IMR-90 (cell line): ENCODE data around the gene CENPA. TPM values are rescaled to one million over a fixed set of nuclear protein-coding genes. Genes with fewer than 3 reads are reported as not detected.

Experiments
- ATAC-seq: fragments of 200-7000 bp; cut with Tn5 transposase; 2 replicates; pipeline ENCODE4 v1.9.1; 2020; ENCODE audit warnings: low read depth, mild to moderate bottlenecking, moderate library complexity
- BruUV-seq: library from RNA; stranded (reverse); fragments of 400-500 nt; replicated peaks from 2 replicates; lab custom pipeline; 2021; lab: Mats Ljungman, UMichigan
- CTCF ChIA-PET: fragments of 300-600 bp; formaldehyde crosslinking; extraction: SDS; loops from one replicate; lab custom pipeline; 2021; ENCODE audit warnings: antibody characterized with exemption; lab: Yijun Ruan, JAX
- POLR2A ChIA-PET: fragments of 300-600 bp; sonication (Branson Sonifier 250); formaldehyde crosslinking; loops from one replicate; lab custom pipeline; 2022; ENCODE audit warnings: antibody characterized with exemption; ENCODE audit not compliant: unreplicated experiment; lab: Charles Lee
- DNase-seq: peaks from one replicate; pipeline ENCODE4 v3.0.0; 2013
- H2AFZ ChIP-seq: replicated peaks from 2 replicates; pipeline ENCODE3; 2013; ENCODE audit warnings: low read length, mild to moderate bottlenecking; ENCODE audit not compliant: poor library complexity
- H2AK5ac ChIP-seq: 2 replicates; pipeline ENCODE4 v1.6.1; 2013; ENCODE audit warnings: low read depth, low read length, inconsistent platforms
- H2AK9ac ChIP-seq: replicated peaks from 2 replicates; pipeline ENCODE3; 2013; ENCODE audit warnings: mild to moderate bottlenecking, low read depth, low read length, moderate library complexity; ENCODE audit not compliant: poor library complexity
- H2BK120ac ChIP-seq: 2 replicates; pipeline ENCODE4 v1.6.1; 2013; ENCODE audit warnings: low read depth, low read length, inconsistent platforms
- H2BK15ac ChIP-seq: 3 replicates; pipeline ENCODE4 v1.6.1; 2013; ENCODE audit warnings: low read depth, low read length, inconsistent platforms
- H2BK20ac ChIP-seq: 2 replicates; pipeline ENCODE4 v1.6.1; 2013; ENCODE audit warnings: low read depth, mild to moderate bottlenecking, inconsistent platforms, low read length, moderate library complexity
- H2BK5ac ChIP-seq: 2 replicates; pipeline ENCODE4 v1.6.1; 2013; ENCODE audit warnings: mild to moderate bottlenecking, low read depth, low read length, inconsistent platforms; ENCODE audit not compliant: poor library complexity, severe bottlenecking
- H3K14ac ChIP-seq: replicated peaks from 2 replicates; pipeline ENCODE4 v1.6.1; 2013; ENCODE audit warnings: low read depth, low read length, inconsistent platforms
- H3K18ac ChIP-seq: 2 replicates; pipeline ENCODE4 v1.6.1; 2013; ENCODE audit warnings: low read depth, low read length, control low read depth
- H3K23ac ChIP-seq: 2 replicates; pipeline ENCODE4 v1.6.1; 2013; ENCODE audit warnings: low read depth, low read length, inconsistent platforms
- H3K27ac ChIP-seq: 2 replicates; pipeline ENCODE4 v1.5.1; 2013; ENCODE audit warnings: mild to moderate bottlenecking, control low read depth, low read length; ENCODE audit not compliant: insufficient read depth
- H3K27me3 ChIP-seq: 2 replicates; pipeline ENCODE4 v1.6.1; 2013; ENCODE audit warnings: low read length; ENCODE audit not compliant: control insufficient read depth, insufficient read depth
- H3K36me3 ChIP-seq: 2 replicates; pipeline ENCODE4 v1.6.1; 2013; ENCODE audit warnings: low read length, mixed read lengths; ENCODE audit not compliant: control insufficient read depth, insufficient read depth
- H3K4ac ChIP-seq: 2 replicates; pipeline ENCODE4 v1.6.1; 2013; ENCODE audit warnings: low read depth, low read length, inconsistent platforms
- H3K4me1 ChIP-seq: 2 replicates; pipeline ENCODE4 v1.6.1; 2013; ENCODE audit warnings: low read length, mixed read lengths; ENCODE audit not compliant: control insufficient read depth, insufficient read depth
- H3K4me2 ChIP-seq: 2 replicates; pipeline ENCODE4 v1.6.1; 2013; ENCODE audit warnings: low read depth, mild to moderate bottlenecking, control low read depth, low read length, moderate library complexity
- H3K4me3 ChIP-seq: 2 replicates; pipeline ENCODE4 v1.5.1; 2013; ENCODE audit warnings: low read depth, mild to moderate bottlenecking, control low read depth, low read length, moderate library complexity; ENCODE audit not compliant: insufficient read depth
- H3K56ac ChIP-seq: 2 replicates; pipeline ENCODE4 v1.6.1; 2013; ENCODE audit warnings: low read length, inconsistent platforms; ENCODE audit not compliant: insufficient read depth; ENCODE audit errors: extremely low read depth
- H3K79me1 ChIP-seq, 2 experiments: 2 replicates each; pipeline ENCODE4 v1.6.1; 2013; ENCODE audit warnings: low read length in 2 of 2, inconsistent platforms in 1 of 2, low read depth in 1 of 2
- H3K9ac ChIP-seq: 2 replicates; pipeline ENCODE4 v1.6.1; 2013; ENCODE audit warnings: low read depth, low read length, control low read depth
- H3K9me1 ChIP-seq: 2 replicates; pipeline ENCODE4 v1.6.1; 2013; ENCODE audit warnings: low read length, inconsistent platforms; ENCODE audit not compliant: insufficient read depth
- H3K9me3 ChIP-seq: 2 replicates; pipeline ENCODE4 v1.6.1; 2013; ENCODE audit warnings: low read length; ENCODE audit not compliant: control insufficient read depth, insufficient read depth
- H4K20me1 ChIP-seq: 2 replicates; pipeline ENCODE4 v1.6.1; 2013; ENCODE audit warnings: low read length, inconsistent platforms; ENCODE audit not compliant: insufficient read depth
- H4K5ac ChIP-seq: 2 replicates; pipeline ENCODE4 v1.6.1; 2013; ENCODE audit warnings: mild to moderate bottlenecking, low read depth, low read length, control low read depth
- H4K8ac ChIP-seq, 2 experiments: 2 replicates each; pipeline ENCODE4 v1.6.1; 2013; ENCODE audit warnings: low read depth in 2 of 2, low read length in 2 of 2, control low read depth in 1 of 2, inconsistent platforms in 1 of 2
- H4K91ac ChIP-seq: 2 replicates; pipeline ENCODE4 v1.6.1; 2013; ENCODE audit warnings: low read depth, low read length, inconsistent platforms; ENCODE audit not compliant: insufficient read depth
- BHLHE40 ChIP-seq: fragments of 150-350 bp; IDR thresholded peaks from 2 replicates; pipeline ENCODE4 v1.6.1; 2016; ENCODE audit warnings: mild to moderate bottlenecking, low read depth, low read length
- CEBPB ChIP-seq: IDR thresholded peaks from 2 replicates; pipeline ENCODE4 v1.6.1; 2012; ENCODE audit warnings: low read depth, low read length, improper control_type of control experiment
- CHD1 ChIP-seq: IDR thresholded peaks from 2 replicates; pipeline ENCODE4 v1.6.1; 2012; ENCODE audit warnings: low read depth, low read length, improper control_type of control experiment
- FOS ChIP-seq: fragments of 150-350 bp; IDR thresholded peaks from 2 replicates; pipeline ENCODE4 v1.6.1; 2016; ENCODE audit warnings: low read depth, low read length
- MAFK ChIP-seq: IDR thresholded peaks from 2 replicates; pipeline ENCODE4 v1.6.1; 2012; ENCODE audit warnings: low read depth, low read length, improper control_type of control experiment
- MAZ ChIP-seq: IDR thresholded peaks from 2 replicates; pipeline ENCODE4 v1.6.1; 2012; ENCODE audit warnings: low read depth, mild to moderate bottlenecking, low read length, improper control_type of control experiment, moderate library complexity, borderline replicate concordance
- MXI1 ChIP-seq: IDR thresholded peaks from 2 replicates; pipeline ENCODE4 v1.6.1; 2012; ENCODE audit warnings: low read depth, mild to moderate bottlenecking, low read length, moderate library complexity, borderline replicate concordance
- NFE2L2 ChIP-seq: fragments of 150-350 bp; IDR thresholded peaks from 2 replicates; pipeline ENCODE4 v1.6.1; 2016; ENCODE audit warnings: low read depth, mild to moderate bottlenecking, low read length
- POLR2A ChIP-seq: IDR thresholded peaks from 2 replicates; pipeline ENCODE4 v1.6.1; 2012; ENCODE audit warnings: mild to moderate bottlenecking, low read depth, low read length
- RAD21 ChIP-seq: IDR thresholded peaks from 2 replicates; pipeline ENCODE4 v1.6.1; 2012; ENCODE audit warnings: low read length, improper control_type of control experiment
- RFX5 ChIP-seq: IDR thresholded peaks from 2 replicates; pipeline ENCODE4 v1.8.0; 2012; ENCODE audit warnings: low read depth, mild to moderate bottlenecking, low read length, moderate library complexity
- SMC3 ChIP-seq: fragments of 150-350 bp; IDR thresholded peaks from 2 replicates; pipeline ENCODE4 v1.6.1; 2016; ENCODE audit warnings: low read depth, mild to moderate bottlenecking, antibody characterized with exemption, low read length, moderate library complexity
- WGBS, 2 experiments: methylation state at CpG; one replicate each; pipeline versions ENCODE4 v1.1.5 to v1.1.7; 2013; ENCODE audit warnings: missing lambda C conversion rate in 2 of 2; ENCODE audit not compliant: insufficient read length in 1 of 2; ENCODE audit errors: extremely low coverage in 2 of 2; 5-methylcytosine and 5-hydroxymethylcytosine counted together
- dilution Hi-C: fragments of 300-500 bp; cut with HindIII; formaldehyde crosslinking; loops from one replicate; pipeline ENCODE4 v1.14.3; 2018; ENCODE audit warnings: low sequenced_read_pairs; ENCODE audit not compliant: unreplicated experiment
- in situ Hi-C: fragments of 300-500 bp; cut with MboI; formaldehyde crosslinking; loops from 3 replicates; pipeline ENCODE4 v1.14.3; 2019; ENCODE audit warnings: low sequenced_read_pairs, inconsistent platforms, mixed read lengths
- intact Hi-C: fragments of 100-400 bp; cut with micrococcal nuclease; formaldehyde crosslinking; loops from 2 replicates; pipeline ENCODE4 v1.10.0; 2022
- polyA plus RNA-seq, 3 experiments: library from polyadenylated mRNA; depleted of rRNA; stranded (reverse); fragments of >200 nt; gene quantifications; 2 replicates each; pipeline ENCODE4 v1.2.3, GENCODE V29; 2012; ENCODE audit warnings: low replicate concordance in 1 of 3
- total RNA-seq: library from RNA; depleted of rRNA; stranded (reverse); fragments of >200 nt; gene quantifications from 2 replicates; pipeline ENCODE4 v1.2.3, GENCODE V29; 2012
- TF ChIP-seq, protein P1 (sequence below): fragments of 150-350 bp; IDR thresholded peaks from 2 replicates; pipeline ENCODE4 v1.6.1; 2017; ENCODE audit warnings: mild to moderate bottlenecking, antibody characterized with exemption, low read length, low read depth
- TF ChIP-seq, protein P2 (sequence below): conservative IDR thresholded peaks from 2 replicates; pipeline ENCODE4 v1.5.1; 2012; ENCODE audit warnings: mild to moderate bottlenecking, low read depth, low read length, improper control_type of control experiment

CENPA gene
- total and polyA plus RNA-seq, 2 of the 4 experiments (the other 2 are of a cell fraction), result 7.7 to 14.9 TPM

DNA sequence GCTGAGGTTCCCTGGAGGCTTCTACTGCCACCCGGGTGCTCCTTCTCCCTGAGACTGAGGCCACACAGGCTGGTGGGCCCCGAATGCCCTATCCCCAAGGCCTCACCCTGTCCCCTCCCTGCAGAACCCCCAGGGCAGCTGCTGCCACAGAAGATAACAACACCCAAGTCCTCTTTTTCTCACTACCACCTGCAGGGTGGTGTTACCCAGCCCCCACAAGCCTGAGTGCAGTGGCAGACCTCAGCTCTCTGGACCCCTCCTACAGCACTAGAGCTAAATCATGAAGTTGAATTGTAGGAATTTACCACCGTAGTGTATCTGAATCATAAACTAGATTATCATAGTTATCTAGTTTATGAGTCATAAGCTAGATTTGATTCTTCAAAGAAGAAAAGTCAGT, 7.3 kb upstream of the CENPA start:
- Histone ChIP-seq H4K8ac (no peak overlapping the region), H4K91ac (no peak overlapping the region), H3K18ac (no peak overlapping the region), H3K79me1 (peaks cover 16 to 32% of the 10 kb centered on the region in 2 experiments; a peak in 3 of 4 replicates), H3K9ac (no peak overlapping the region), H2BK15ac (no peak overlapping the region), H3K9me1 (peaks cover 15% of the 10 kb centered on the region), H3K4me3 (no peak overlapping the region), H3K4ac (no peak overlapping the region), H2AFZ (no peak overlapping the region), H4K20me1 (peaks cover 27% of the 10 kb centered on the region), H2BK5ac (no peak overlapping the region), H2AK9ac (no peak overlapping the region), H2AK5ac (no peak overlapping the region), H3K9me3 (no peaks in the 10 kb centered on the region), H3K27me3 (no peaks in the 10 kb centered on the region), H3K23ac (no peak overlapping the region), H3K14ac (no peak overlapping the region), H3K4me1 (no peaks in the 10 kb centered on the region), H3K27ac (no peak overlapping the region), H3K56ac (no peak overlapping the region), H2BK120ac (no peak overlapping the region), H3K4me2 (no peak overlapping the region), H4K5ac (no peak overlapping the region), H3K36me3 (peaks cover 61% of the 10 kb centered on the region), H2BK20ac (no peak overlapping the region)
- no peak for TF ChIP-seq FOS
- no peak for TF ChIP-seq POLR2A
- TF ChIP-seq MAFK, result no peak
- TF ChIP-seq, protein P1, sequence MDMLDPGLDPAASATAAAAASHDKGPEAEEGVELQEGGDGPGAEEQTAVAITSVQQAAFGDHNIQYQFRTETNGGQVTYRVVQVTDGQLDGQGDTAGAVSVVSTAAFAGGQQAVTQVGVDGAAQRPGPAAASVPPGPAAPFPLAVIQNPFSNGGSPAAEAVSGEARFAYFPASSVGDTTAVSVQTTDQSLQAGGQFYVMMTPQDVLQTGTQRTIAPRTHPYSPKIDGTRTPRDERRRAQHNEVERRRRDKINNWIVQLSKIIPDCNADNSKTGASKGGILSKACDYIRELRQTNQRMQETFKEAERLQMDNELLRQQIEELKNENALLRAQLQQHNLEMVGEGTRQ, result no peak
- TF ChIP-seq RAD21, result no peak
- TF ChIP-seq, protein P2, sequence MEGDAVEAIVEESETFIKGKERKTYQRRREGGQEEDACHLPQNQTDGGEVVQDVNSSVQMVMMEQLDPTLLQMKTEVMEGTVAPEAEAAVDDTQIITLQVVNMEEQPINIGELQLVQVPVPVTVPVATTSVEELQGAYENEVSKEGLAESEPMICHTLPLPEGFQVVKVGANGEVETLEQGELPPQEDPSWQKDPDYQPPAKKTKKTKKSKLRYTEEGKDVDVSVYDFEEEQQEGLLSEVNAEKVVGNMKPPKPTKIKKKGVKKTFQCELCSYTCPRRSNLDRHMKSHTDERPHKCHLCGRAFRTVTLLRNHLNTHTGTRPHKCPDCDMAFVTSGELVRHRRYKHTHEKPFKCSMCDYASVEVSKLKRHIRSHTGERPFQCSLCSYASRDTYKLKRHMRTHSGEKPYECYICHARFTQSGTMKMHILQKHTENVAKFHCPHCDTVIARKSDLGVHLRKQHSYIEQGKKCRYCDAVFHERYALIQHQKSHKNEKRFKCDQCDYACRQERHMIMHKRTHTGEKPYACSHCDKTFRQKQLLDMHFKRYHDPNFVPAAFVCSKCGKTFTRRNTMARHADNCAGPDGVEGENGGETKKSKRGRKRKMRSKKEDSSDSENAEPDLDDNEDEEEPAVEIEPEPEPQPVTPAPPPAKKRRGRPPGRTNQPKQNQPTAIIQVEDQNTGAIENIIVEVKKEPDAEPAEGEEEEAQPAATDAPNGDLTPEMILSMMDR, result no peak
- TF ChIP-seq SMC3, result no peak
- TF ChIP-seq CEBPB, result no peak
- TF ChIP-seq RFX5, result no peak
- no peak for TF ChIP-seq CHD1
- no peak for TF ChIP-seq NFE2L2
- TF ChIP-seq MAZ, result no peak
- no peak for TF ChIP-seq MXI1
- TF ChIP-seq BHLHE40, result no peak
- in situ Hi-C loops (no loop called here), intact Hi-C loops (no loop called here), dilution Hi-C loops (no loop called here)
- BruUV-seq, result no TSS peak
- ChIA-PET POLR2A (no interaction called here), CTCF (no interaction called here)
- DNase-seq, result peak; percentile 29
- no peak; the same call in 1 of the 2 replicates for ATAC-seq
- no CpG with 5 or more reads among the region's 3 CpGs for WGBS, 2 experiments
